Neural cell (in vitro differentiated cells): ENCODE measurements around the gene SLC4A5. TPM values are rescaled to one million over a fixed set of nuclear protein-coding genes. Genes with fewer than 3 reads are reported as not detected.

Experiments
- H2AFZ ChIP-seq: fragments of 200-600, 300-800 bp; sonication (generic), shearing (Covaris generic); 2 replicates; pipeline ENCODE4 v1.6.0; 2014; ENCODE audit warnings: low read depth, mild to moderate bottlenecking, antibody characterized with exemption, low read length, moderate library complexity
- H3F3A ChIP-seq: fragments of 200-600 bp; shearing (Covaris generic); 2 replicates; pipeline ENCODE4 v1.6.1; 2016; ENCODE audit warnings: mild to moderate bottlenecking, moderate library complexity, mixed read lengths, antibody characterized with exemption, low read length; ENCODE audit not compliant: insufficient read depth, poor library complexity, severe bottlenecking
- H3K27ac ChIP-seq: fragments of 200-600, 300-800 bp; sonication (generic), shearing (Covaris generic); 2 replicates; pipeline ENCODE4 v1.5.1; 2014; ENCODE audit warnings: mild to moderate bottlenecking, low read length, moderate library complexity
- H3K27me3 ChIP-seq: fragments of 300-800, 200-600 bp; sonication (generic), shearing (Covaris generic); 2 replicates; pipeline ENCODE4 v1.6.0; 2014; ENCODE audit warnings: mild to moderate bottlenecking, low read depth, low read length, moderate library complexity; ENCODE audit not compliant: insufficient read depth
- H3K36me3 ChIP-seq: fragments of 300-800, 200-600 bp; sonication (generic), shearing (Covaris generic); 2 replicates; pipeline ENCODE4 v1.5.1; 2014; ENCODE audit warnings: mild to moderate bottlenecking, antibody characterized with exemption, low read length, moderate library complexity; ENCODE audit not compliant: insufficient read depth
- H3K4me2 ChIP-seq: fragments of 300-800, 200-600 bp; sonication (generic), shearing (Covaris generic); 2 replicates; pipeline ENCODE4 v1.6.0; 2014; ENCODE audit warnings: mild to moderate bottlenecking, low read length
- H3K4me3 ChIP-seq: fragments of 300-800, 200-600 bp; sonication (generic), shearing (Covaris generic); 2 replicates; pipeline ENCODE4 v1.5.1; 2014; ENCODE audit warnings: mild to moderate bottlenecking, low read length, moderate library complexity
- H3K79me2 ChIP-seq: fragments of 200-600 bp; shearing (Covaris generic); replicated peaks from 2 replicates; pipeline ENCODE4 v1.6.0; 2014; ENCODE audit warnings: mild to moderate bottlenecking, low read length, moderate library complexity; ENCODE audit not compliant: insufficient read depth
- H3K9ac ChIP-seq: fragments of 300-800, 200-600 bp; sonication (generic), shearing (Covaris generic); 2 replicates; pipeline ENCODE4 v1.6.1; 2016; ENCODE audit warnings: mild to moderate bottlenecking, low read length, mixed read lengths
- H3K9me2 ChIP-seq: fragments of 200-600 bp; shearing (Covaris generic); 2 replicates; pipeline ENCODE4 v1.6.1; 2016; ENCODE audit warnings: mild to moderate bottlenecking, low read length, mixed read lengths; ENCODE audit not compliant: insufficient read depth
- H3K9me3 ChIP-seq: fragments of 200-600, 300-800 bp; sonication (generic), shearing (Covaris generic); 2 replicates; pipeline ENCODE4 v1.6.1; 2016; ENCODE audit warnings: mild to moderate bottlenecking, mixed run types, low read length, moderate library complexity, mixed read lengths
- H4K20me1 ChIP-seq: fragments of 200-600 bp; shearing (Covaris generic); 2 replicates; pipeline ENCODE4 v1.6.1; 2016; ENCODE audit warnings: mild to moderate bottlenecking, mixed run types; ENCODE audit not compliant: insufficient read depth
- CTCF ChIP-seq: fragments of 450-650 bp; IDR thresholded peaks from 2 replicates; pipeline ENCODE4 v1.5.1; 2014; ENCODE audit warnings: antibody characterized with exemption, mild to moderate bottlenecking, moderate library complexity; ENCODE audit not compliant: poor library complexity, severe bottlenecking
- EP300 ChIP-seq: fragments of 450-650 bp; conservative IDR thresholded peaks from 2 replicates; pipeline ENCODE4 v1.6.1; 2014; ENCODE audit warnings: antibody characterized with exemption, mild to moderate bottlenecking, moderate library complexity; ENCODE audit not compliant: poor library complexity, severe bottlenecking
- EZH2 ChIP-seq: fragments of 200-600, 300-800 bp; shearing (Covaris generic), sonication (generic); IDR thresholded peaks from 2 replicates; pipeline ENCODE4 v1.6.1; 2014; ENCODE audit warnings: antibody characterized with exemption, low read length, borderline replicate concordance, mild to moderate bottlenecking; ENCODE audit not compliant: insufficient read depth, poor library complexity, severe bottlenecking
- MXI1 ChIP-seq: fragments of 450-650 bp; conservative IDR thresholded peaks from 2 replicates; pipeline ENCODE4 v1.6.1; 2014; ENCODE audit warnings: antibody characterized with exemption, mild to moderate bottlenecking; ENCODE audit not compliant: poor library complexity, severe bottlenecking
- POLR2AphosphoS5 ChIP-seq: IDR thresholded peaks from 2 replicates; pipeline ENCODE4 v1.6.1; 2012
- RAD21 ChIP-seq: fragments of 450-650 bp; conservative IDR thresholded peaks from 2 replicates; pipeline ENCODE4 v1.6.1; 2014; ENCODE audit warnings: antibody characterized with exemption, mild to moderate bottlenecking, moderate library complexity
- REST ChIP-seq: IDR thresholded peaks from 2 replicates; pipeline ENCODE4 v1.6.1; 2012; ENCODE audit warnings: borderline replicate concordance
- SMC3 ChIP-seq: fragments of 450-650 bp; conservative IDR thresholded peaks from 2 replicates; pipeline ENCODE4 v1.6.1; 2014; ENCODE audit warnings: antibody characterized with exemption, mild to moderate bottlenecking, moderate library complexity; ENCODE audit not compliant: poor library complexity
- TAF1 ChIP-seq: IDR thresholded peaks from 2 replicates; pipeline ENCODE4 v1.6.1; 2012; ENCODE audit warnings: low read depth
- polyA plus RNA-seq: library from polyadenylated mRNA; depleted of rRNA; stranded (reverse); fragments of >200 nt; gene quantifications from 2 replicates; pipeline ENCODE4 v1.2.3, GENCODE V29; 2014

The SLC4A5 gene
- polyA plus RNA-seq, 1 donor from 2014 or later, result 3.9 TPM

GRCh38 chr2:74375838-74376237 lies 32.6 kb upstream of the SLC4A5 start:
- H3K4me2 ChIP-seq, result no peak overlapping the region
- TF ChIP-seq CTCF (no peak), REST (no peak), EP300 (no peak), TAF1 (no peak), RAD21 (no peak), POLR2AphosphoS5 (no peak), EZH2 (no peak), MXI1 (no peak), SMC3 (no peak)
- H3K9me3 ChIP-seq, result no peaks in the 10 kb centered on the region
- H3K9ac ChIP-seq, result no peak overlapping the region
- no peak overlapping the region for H3K4me3 ChIP-seq
- H4K20me1 ChIP-seq, result peaks cover 4% of the 10 kb centered on the region
- no peak overlapping the region for H2AFZ ChIP-seq
- H3K36me3 ChIP-seq, result peaks cover 11% of the 10 kb centered on the region
- no peaks in the 10 kb centered on the region for H3K27me3 ChIP-seq
- no peak overlapping the region for H3K27ac ChIP-seq
- no peaks in the 10 kb centered on the region for H3F3A ChIP-seq
- H3K9me2 ChIP-seq, result no peaks in the 10 kb centered on the region
- peaks cover 70% of the 10 kb centered on the region for H3K79me2 ChIP-seq

GRCh38 chr2:74374509-74375205 lies 31.4 kb upstream of the SLC4A5 start:
- Histone ChIP-seq H3K9ac (peak overlapping the region; percentile 94), H4K20me1 (peaks cover 4% of the 10 kb centered on the region), H2AFZ (peak overlapping the region; percentile 54), H3K27me3 (no peaks in the 10 kb centered on the region), H3K27ac (peak overlapping the region; percentile 94), H3F3A (no peaks in the 10 kb centered on the region), H3K4me3 (peak overlapping the region; percentile 77), H3K4me2 (peak overlapping the region; percentile 99), H3K9me3 (no peaks in the 10 kb centered on the region), H3K9me2 (no peaks in the 10 kb centered on the region), H3K36me3 (peaks cover 22% of the 10 kb centered on the region), H3K79me2 (peaks cover 58% of the 10 kb centered on the region)
- TF ChIP-seq RAD21 (no peak), REST (peak; percentile 81), CTCF (no peak), MXI1 (peak; percentile 66), TAF1 (peak; percentile 71), SMC3 (peak; percentile 53), POLR2AphosphoS5 (peak; percentile 96), EP300 (peak; percentile 67), EZH2 (no peak)
